Neural cell (in vitro differentiated cells): Measurements from ENCODE around the gene EVPLL. TPM values are rescaled to one million over a fixed set of nuclear protein-coding genes. Genes with fewer than 3 reads are reported as not detected.
"Not testable (repeated sequence)": the region's sequence is repeated elsewhere in the genome, so short reads cannot be mapped to it uniquely, and the experiment has no call there.

ENCODE experiments used
- H2AFZ ChIP-seq: fragments of 200-600, 300-800 bp; sonication (generic), shearing (Covaris generic); 2 replicates; pipeline ENCODE4 v1.6.0; 2014; ENCODE audit warnings: low read depth, mild to moderate bottlenecking, antibody characterized with exemption, low read length, moderate library complexity
- H3F3A ChIP-seq: fragments of 200-600 bp; shearing (Covaris generic); 2 replicates; pipeline ENCODE4 v1.6.1; 2016; ENCODE audit warnings: mild to moderate bottlenecking, moderate library complexity, mixed read lengths, antibody characterized with exemption, low read length; ENCODE audit not compliant: insufficient read depth, poor library complexity, severe bottlenecking
- H3K27ac ChIP-seq: fragments of 200-600, 300-800 bp; sonication (generic), shearing (Covaris generic); 2 replicates; pipeline ENCODE4 v1.5.1; 2014; ENCODE audit warnings: mild to moderate bottlenecking, low read length, moderate library complexity
- H3K27me3 ChIP-seq: fragments of 300-800, 200-600 bp; sonication (generic), shearing (Covaris generic); 2 replicates; pipeline ENCODE4 v1.6.0; 2014; ENCODE audit warnings: mild to moderate bottlenecking, low read depth, low read length, moderate library complexity; ENCODE audit not compliant: insufficient read depth
- H3K36me3 ChIP-seq: fragments of 300-800, 200-600 bp; sonication (generic), shearing (Covaris generic); 2 replicates; pipeline ENCODE4 v1.5.1; 2014; ENCODE audit warnings: mild to moderate bottlenecking, antibody characterized with exemption, low read length, moderate library complexity; ENCODE audit not compliant: insufficient read depth
- H3K4me2 ChIP-seq: fragments of 300-800, 200-600 bp; sonication (generic), shearing (Covaris generic); 2 replicates; pipeline ENCODE4 v1.6.0; 2014; ENCODE audit warnings: mild to moderate bottlenecking, low read length
- H3K4me3 ChIP-seq: fragments of 300-800, 200-600 bp; sonication (generic), shearing (Covaris generic); 2 replicates; pipeline ENCODE4 v1.5.1; 2014; ENCODE audit warnings: mild to moderate bottlenecking, low read length, moderate library complexity
- H3K79me2 ChIP-seq: fragments of 200-600 bp; shearing (Covaris generic); replicated peaks from 2 replicates; pipeline ENCODE4 v1.6.0; 2014; ENCODE audit warnings: mild to moderate bottlenecking, low read length, moderate library complexity; ENCODE audit not compliant: insufficient read depth
- H3K9ac ChIP-seq: fragments of 300-800, 200-600 bp; sonication (generic), shearing (Covaris generic); 2 replicates; pipeline ENCODE4 v1.6.1; 2016; ENCODE audit warnings: mild to moderate bottlenecking, low read length, mixed read lengths
- H3K9me2 ChIP-seq: fragments of 200-600 bp; shearing (Covaris generic); 2 replicates; pipeline ENCODE4 v1.6.1; 2016; ENCODE audit warnings: mild to moderate bottlenecking, low read length, mixed read lengths; ENCODE audit not compliant: insufficient read depth
- H3K9me3 ChIP-seq: fragments of 200-600, 300-800 bp; sonication (generic), shearing (Covaris generic); 2 replicates; pipeline ENCODE4 v1.6.1; 2016; ENCODE audit warnings: mild to moderate bottlenecking, mixed run types, low read length, moderate library complexity, mixed read lengths
- H4K20me1 ChIP-seq: fragments of 200-600 bp; shearing (Covaris generic); 2 replicates; pipeline ENCODE4 v1.6.1; 2016; ENCODE audit warnings: mild to moderate bottlenecking, mixed run types; ENCODE audit not compliant: insufficient read depth
- CTCF ChIP-seq: fragments of 450-650 bp; IDR thresholded peaks from 2 replicates; pipeline ENCODE4 v1.5.1; 2014; ENCODE audit warnings: antibody characterized with exemption, mild to moderate bottlenecking, moderate library complexity; ENCODE audit not compliant: poor library complexity, severe bottlenecking
- EP300 ChIP-seq: fragments of 450-650 bp; conservative IDR thresholded peaks from 2 replicates; pipeline ENCODE4 v1.6.1; 2014; ENCODE audit warnings: antibody characterized with exemption, mild to moderate bottlenecking, moderate library complexity; ENCODE audit not compliant: poor library complexity, severe bottlenecking
- EZH2 ChIP-seq: fragments of 200-600, 300-800 bp; shearing (Covaris generic), sonication (generic); IDR thresholded peaks from 2 replicates; pipeline ENCODE4 v1.6.1; 2014; ENCODE audit warnings: antibody characterized with exemption, low read length, borderline replicate concordance, mild to moderate bottlenecking; ENCODE audit not compliant: insufficient read depth, poor library complexity, severe bottlenecking
- MXI1 ChIP-seq: fragments of 450-650 bp; conservative IDR thresholded peaks from 2 replicates; pipeline ENCODE4 v1.6.1; 2014; ENCODE audit warnings: antibody characterized with exemption, mild to moderate bottlenecking; ENCODE audit not compliant: poor library complexity, severe bottlenecking
- POLR2AphosphoS5 ChIP-seq: IDR thresholded peaks from 2 replicates; pipeline ENCODE4 v1.6.1; 2012
- RAD21 ChIP-seq: fragments of 450-650 bp; conservative IDR thresholded peaks from 2 replicates; pipeline ENCODE4 v1.6.1; 2014; ENCODE audit warnings: antibody characterized with exemption, mild to moderate bottlenecking, moderate library complexity
- REST ChIP-seq: IDR thresholded peaks from 2 replicates; pipeline ENCODE4 v1.6.1; 2012; ENCODE audit warnings: borderline replicate concordance
- SMC3 ChIP-seq: fragments of 450-650 bp; conservative IDR thresholded peaks from 2 replicates; pipeline ENCODE4 v1.6.1; 2014; ENCODE audit warnings: antibody characterized with exemption, mild to moderate bottlenecking, moderate library complexity; ENCODE audit not compliant: poor library complexity
- TAF1 ChIP-seq: IDR thresholded peaks from 2 replicates; pipeline ENCODE4 v1.6.1; 2012; ENCODE audit warnings: low read depth
- polyA plus RNA-seq: library from polyadenylated mRNA; depleted of rRNA; stranded (reverse); fragments of >200 nt; gene quantifications from 2 replicates; pipeline ENCODE4 v1.2.3, GENCODE V29; 2014

EVPLL gene
- polyA plus RNA-seq, 1 donor from 2014 or later = not detected

GRCh38 chr17:18328643-18329204, 48.9 kb upstream of the EVPLL start (continued):
- TF ChIP-seq EZH2 = no peak

GRCh38 chr17:18331879-18332278, 45.7 kb upstream of the EVPLL start:
- no peak overlapping the region for H2AFZ ChIP-seq
- no peaks in the 10 kb centered on the region for H3K9me2 ChIP-seq
- no peak overlapping the region for H3K9ac ChIP-seq
- H3K79me2 ChIP-seq = no peaks in the 10 kb centered on the region
- no peak overlapping the region for H3K27ac ChIP-seq
- H3K4me2 ChIP-seq = no peak overlapping the region
- TF ChIP-seq EP300 (no peak), EZH2 (no peak), SMC3 (no peak), RAD21 (no peak), CTCF (no peak), POLR2AphosphoS5 (no peak), MXI1 (no peak), REST (no peak), TAF1 (no peak)
- no peaks in the 10 kb centered on the region for H3K36me3 ChIP-seq
- H3K27me3 ChIP-seq = no peaks in the 10 kb centered on the region
- H3F3A ChIP-seq = no peaks in the 10 kb centered on the region
- H4K20me1 ChIP-seq = no peaks in the 10 kb centered on the region
- no peaks in the 10 kb centered on the region for H3K9me3 ChIP-seq
- no peak overlapping the region for H3K4me3 ChIP-seq

- no peaks in the 10 kb centered on the region for H3K36me3 ChIP-seq
- H3K27me3 ChIP-seq = no peaks in the 10 kb centered on the region
- no peaks in the 10 kb centered on the region for H3F3A ChIP-seq
- TF ChIP-seq SMC3 (no peak), TAF1 (no peak), POLR2AphosphoS5 (no peak)
- no peaks in the 10 kb centered on the region for H3K9me2 ChIP-seq
- H3K4me2 ChIP-seq = no peak overlapping the region
- no peaks in the 10 kb centered on the region for H3K79me2 ChIP-seq
- no peaks in the 10 kb centered on the region for H3K9me3 ChIP-seq
- H2AFZ ChIP-seq = no peak overlapping the region
- H3K9ac ChIP-seq = no peak overlapping the region
- H4K20me1 ChIP-seq = no peaks in the 10 kb centered on the region
- H3K27ac ChIP-seq = no peak overlapping the region
- H3K4me3 ChIP-seq = no peak overlapping the region
These were observed 44.6 kb upstream of the EVPLL start for GRCh38 chr17:18332909-18333489.

GRCh38 chr17:18338158-18338557, 39.4 kb upstream of the EVPLL start:
- not testable (repeated sequence) for H3K9me3 ChIP-seq, H2AFZ ChIP-seq, H3K9me2 ChIP-seq, H3K36me3 ChIP-seq, H3K9ac ChIP-seq, H3K79me2 ChIP-seq, H3K4me3 ChIP-seq, H3F3A ChIP-seq, H4K20me1 ChIP-seq, H3K4me2 ChIP-seq, H3K27ac ChIP-seq, H3K27me3 ChIP-seq
